ENCODE data around the gene KRT37. TPM values are rescaled to one million over a fixed set of nuclear protein-coding genes. Genes with fewer than 3 reads are reported as not detected.

The KRT37 gene
- not detected for total RNA-seq

- ATAC-seq (no peak), DNase-seq (ENCODE audit: low spot score) (no peak)
- intact Hi-C loops (cut with DNase I) = no loop called here
Measured at GRCh38 chr17:41424111-41424635, at the start of gene KRT37. Gene KRT37 (minus strand): TSS chr17:41424585. CDS start chr17:41424523, 62 bp downstream.

GRCh38 chr17:41468346-41468745 is 44.0 kb upstream of the KRT37 start:
- intact Hi-C loops (cut with DNase I) = no loop called here
- DNase-seq (ENCODE audit: low spot score) (no peak), ATAC-seq (no peak)

GRCh38 chr17:41467561-41467960 is 43.2 kb upstream of the KRT37 start:
- intact Hi-C loops (cut with DNase I) = no loop called here
- DNase-seq (ENCODE audit: low spot score) (no peak), ATAC-seq (no peak)

GRCh38 chr17:41466988-41467387 is 42.6 kb upstream of the KRT37 start, which contains the start of gene KRT32:
Gene KRT32 (minus strand): TSS chr17:41467386. CDS start chr17:41467325, 61 bp downstream.
- no peak for ATAC-seq
- intact Hi-C loops (cut with DNase I) = no loop called here

GRCh38 chr17:41464682-41465081 is 40.3 kb upstream of the KRT37 start:
- intact Hi-C loops (cut with DNase I) = no loop called here
- ATAC-seq = peak; percentile 84
- no peak for DNase-seq (ENCODE audit: low spot score)

More at GRCh38 chr17:41466988-41467387, 42.6 kb upstream of the KRT37 start, which contains the start of gene KRT32:
- DNase-seq (ENCODE audit: low spot score) = no peak

- intact Hi-C loops (cut with DNase I) = no loop called here
- DNase-seq (ENCODE audit: low spot score) (no peak), ATAC-seq (no peak)
Measured at GRCh38 chr17:41464173-41464572, 39.8 kb upstream of the KRT37 start.

GRCh38 chr17:41463746-41464145 is 39.4 kb upstream of the KRT37 start:
- no peak for ATAC-seq
- intact Hi-C loops (cut with DNase I) = no loop called here
- DNase-seq (ENCODE audit: low spot score) = no peak

- intact Hi-C loops (cut with DNase I) = no loop called here
- DNase-seq (ENCODE audit: low spot score) = no peak
- no peak for ATAC-seq
Measured at GRCh38 chr17:41462705-41463104, 38.3 kb upstream of the KRT37 start.

- intact Hi-C loops (cut with DNase I) = no loop called here
- DNase-seq (ENCODE audit: low spot score) = no peak
- no peak for ATAC-seq
Measured at GRCh38 chr17:41457676-41458075, 33.3 kb upstream of the KRT37 start.

GRCh38 chr17:41456204-41456603 is 31.8 kb upstream of the KRT37 start:
- ATAC-seq = peak; percentile 49
- intact Hi-C loops (cut with DNase I) = no loop called here
- no peak for DNase-seq (ENCODE audit: low spot score)

GRCh38 chr17:41455236-41455635 is 30.9 kb upstream of the KRT37 start:
- no peak for DNase-seq (ENCODE audit: low spot score)
- intact Hi-C loops (cut with DNase I) = no loop called here
- ATAC-seq = no peak

- intact Hi-C loops (cut with DNase I) = no loop called here
- ATAC-seq = no peak
- DNase-seq (ENCODE audit: low spot score) = no peak
Measured at GRCh38 chr17:41453066-41453465, 28.7 kb upstream of the KRT37 start.

GRCh38 chr17:41452281-41452680 is 27.9 kb upstream of the KRT37 start:
- ATAC-seq (no peak), DNase-seq (ENCODE audit: low spot score) (no peak)
- intact Hi-C loops (cut with DNase I) = no loop called here

- intact Hi-C loops (cut with DNase I) = no loop called here
- ATAC-seq (no peak), DNase-seq (ENCODE audit: low spot score) (no peak)
Measured at GRCh38 chr17:41451154-41451728, 26.9 kb upstream of the KRT37 start.

- DNase-seq (ENCODE audit: low spot score) (no peak), ATAC-seq (no peak)
- intact Hi-C loops (cut with DNase I) = loop anchor here (1.0 kb wide), 1 partner anchor 41 kb away; no protein-coding TSS in a partner anchor
Measured at GRCh38 chr17:41449008-41449407, 24.6 kb upstream of the KRT37 start.

- intact Hi-C loops (cut with DNase I) = no loop called here
- DNase-seq (ENCODE audit: low spot score) = no peak
- ATAC-seq = peak; percentile 50
Measured at GRCh38 chr17:41448506-41448905, 24.1 kb upstream of the KRT37 start.

- no peak for ATAC-seq
- intact Hi-C loops (cut with DNase I) = no loop called here
- no peak for DNase-seq (ENCODE audit: low spot score)
Measured at GRCh38 chr17:41446806-41447205, 22.4 kb upstream of the KRT37 start.

GRCh38 chr17:41444640-41445039 is 20.3 kb upstream of the KRT37 start:
- intact Hi-C loops (cut with DNase I) = no loop called here
- no peak for DNase-seq (ENCODE audit: low spot score)
- ATAC-seq = no peak

- ATAC-seq (peak; percentile 56), DNase-seq (ENCODE audit: low spot score) (no peak)
- intact Hi-C loops (cut with DNase I) = no loop called here
Measured at GRCh38 chr17:41444186-41444585, 19.8 kb upstream of the KRT37 start.

GRCh38 chr17:41442739-41443138 is 18.4 kb upstream of the KRT37 start:
- ATAC-seq = no peak
- intact Hi-C loops (cut with DNase I) = no loop called here
- no peak for DNase-seq (ENCODE audit: low spot score)

- ATAC-seq = no peak
- intact Hi-C loops (cut with DNase I) = no loop called here
- no peak for DNase-seq (ENCODE audit: low spot score)
Measured at GRCh38 chr17:41440531-41441033, 16.2 kb upstream of the KRT37 start, which contains the start of gene KRT38. Gene KRT38 (minus strand): TSS chr17:41440983. CDS start chr17:41440921, 62 bp downstream.
